ENCODE data around the gene TNFAIP3.
"Not testable (repeated sequence)": the region's sequence is repeated elsewhere in the genome, so short reads cannot be mapped to it uniquely, and the experiment has no call there.

TNFAIP3 gene

GRCh38 chr6:137879885-137880745 is 13.1 kb downstream of the TNFAIP3 start:
- no peak for DNase-seq

DNA sequence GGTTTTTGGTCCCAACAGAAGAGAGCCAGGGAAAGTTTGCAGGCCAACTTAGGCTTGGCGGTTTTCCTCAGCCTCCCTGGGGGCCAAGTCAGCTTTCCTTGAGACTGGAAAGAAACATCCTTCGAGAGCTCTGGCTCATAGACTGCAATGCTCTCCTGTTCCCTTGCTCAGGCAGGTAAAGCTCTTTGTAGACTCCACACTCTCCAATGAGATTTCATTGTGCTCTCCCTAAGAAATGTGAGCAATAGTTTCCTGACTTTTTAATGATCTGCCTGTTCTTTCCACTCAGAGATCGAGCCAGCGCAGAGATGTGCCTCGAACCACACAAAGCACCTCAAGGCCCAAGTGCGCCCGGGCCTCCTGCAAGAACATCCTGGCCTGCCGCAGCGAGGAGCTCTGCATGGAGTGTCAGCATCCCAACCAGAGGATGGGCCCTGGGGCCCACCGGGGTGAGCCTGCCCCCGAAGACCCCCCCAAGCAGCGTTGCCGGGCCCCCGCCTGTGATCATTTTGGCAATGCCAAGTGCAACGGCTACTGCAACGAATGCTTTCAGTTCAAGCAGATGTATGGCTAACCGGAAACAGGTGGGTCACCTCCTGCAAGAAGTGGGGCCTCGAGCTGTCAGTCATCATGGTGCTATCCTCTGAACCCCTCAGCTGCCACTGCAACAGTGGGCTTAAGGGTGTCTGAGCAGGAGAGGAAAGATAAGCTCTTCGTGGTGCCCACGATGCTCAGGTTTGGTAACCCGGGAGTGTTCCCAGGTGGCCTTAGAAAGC is 13.9 kb downstream of the TNFAIP3 start:
- DNase-seq: no peak

- no peak for DNase-seq
Observed at GRCh38 chr6:137881522-137881886, 14.4 kb downstream of the TNFAIP3 start.

GRCh38 chr6:137882225-137882961 is 15.3 kb downstream of the TNFAIP3 start:
- DNase-seq: no peak

- DNase-seq: no peak
Observed at GRCh38 chr6:137883400-137884148, 16.5 kb downstream of the TNFAIP3 start.

DNA sequence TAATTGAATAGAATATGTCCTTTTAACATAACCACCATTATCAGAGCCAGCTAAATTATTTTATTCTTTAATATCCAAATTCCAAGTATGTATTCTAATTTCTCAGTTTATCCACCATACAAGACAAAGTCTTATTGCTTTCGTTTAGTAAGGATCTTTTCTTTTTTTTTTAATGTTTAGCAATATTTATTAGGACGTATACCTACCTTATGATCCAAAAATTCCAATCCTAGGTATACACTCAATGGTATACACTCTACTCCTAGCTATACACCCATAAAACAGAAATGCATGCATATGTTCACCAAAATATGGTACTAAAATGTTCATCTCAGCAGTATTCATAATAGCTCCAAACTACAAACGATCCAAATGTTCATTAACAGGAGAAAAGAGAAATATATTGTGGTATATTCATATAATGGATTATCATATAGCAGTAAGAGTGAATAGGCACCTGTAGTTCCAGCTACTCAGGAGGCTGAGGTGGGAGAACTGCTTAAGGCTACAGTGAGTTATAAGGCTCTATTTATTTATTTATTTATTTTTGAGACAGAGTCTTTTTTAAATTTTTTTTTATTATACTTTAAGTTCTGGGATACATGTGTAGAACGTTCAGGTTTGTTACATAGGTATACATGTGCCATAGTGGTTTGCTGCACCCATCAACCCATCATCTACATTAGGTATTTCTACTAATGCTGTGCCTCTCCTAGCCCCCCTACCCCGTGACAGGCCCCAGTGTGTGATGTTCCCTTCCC is 17.3 kb downstream of the TNFAIP3 start:
- DNase-seq: no peak

GRCh38 chr6:137884910-137885229 is 17.8 kb downstream of the TNFAIP3 start:
- not testable (repeated sequence) for DNase-seq

DNA sequence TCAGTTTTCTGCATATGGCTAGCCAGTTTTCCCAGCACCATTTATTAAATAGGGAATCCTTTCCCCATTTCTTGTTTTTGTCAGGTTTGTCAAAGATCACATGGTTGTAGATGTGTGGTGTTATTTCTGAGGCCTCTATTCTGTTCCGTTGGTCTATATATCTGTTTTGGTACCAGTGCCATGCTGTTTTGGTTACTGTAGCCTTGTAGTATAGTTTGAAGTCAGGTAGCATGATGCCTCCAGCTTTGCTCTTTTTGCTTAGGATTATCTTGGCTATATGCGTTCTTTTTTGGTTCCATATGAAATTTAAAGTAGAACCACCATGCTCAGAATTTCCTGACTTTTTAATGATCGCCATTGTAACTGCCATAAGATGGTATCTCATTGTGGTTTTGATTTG is 19.2 kb downstream of the TNFAIP3 start:
- not testable (repeated sequence) for DNase-seq

DNA sequence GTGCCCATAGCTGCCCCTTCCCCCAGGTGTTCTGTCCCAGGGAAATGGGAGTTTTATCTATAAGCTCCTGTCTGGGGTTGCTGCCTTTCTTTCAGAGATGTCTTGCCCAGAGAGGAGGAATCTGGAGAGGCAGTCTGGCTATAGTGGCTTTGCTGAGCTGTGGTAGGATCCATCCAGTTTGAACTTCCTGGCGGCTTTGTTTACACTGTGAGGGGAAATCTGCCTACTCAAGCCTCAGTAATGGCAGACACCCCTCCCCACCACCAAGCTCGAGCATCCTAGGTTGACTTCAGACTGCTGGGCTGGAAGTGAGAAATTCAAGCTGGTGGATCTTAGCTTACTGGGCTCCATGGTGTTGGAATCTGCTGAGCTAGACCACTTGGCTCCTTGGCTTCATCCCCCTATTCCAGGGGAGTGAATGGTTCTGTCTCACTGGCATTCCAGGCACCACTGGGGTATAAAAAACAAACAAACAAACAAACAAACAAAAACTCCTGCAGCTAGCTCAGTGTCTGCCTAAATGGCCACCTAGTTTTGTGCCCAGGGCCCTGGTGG is 24.0 kb downstream of the TNFAIP3 start:
- no peak for DNase-seq

GRCh38 chr6:137892271-137892708 is 25.2 kb downstream of the TNFAIP3 start:
- no peak for DNase-seq

DNA sequence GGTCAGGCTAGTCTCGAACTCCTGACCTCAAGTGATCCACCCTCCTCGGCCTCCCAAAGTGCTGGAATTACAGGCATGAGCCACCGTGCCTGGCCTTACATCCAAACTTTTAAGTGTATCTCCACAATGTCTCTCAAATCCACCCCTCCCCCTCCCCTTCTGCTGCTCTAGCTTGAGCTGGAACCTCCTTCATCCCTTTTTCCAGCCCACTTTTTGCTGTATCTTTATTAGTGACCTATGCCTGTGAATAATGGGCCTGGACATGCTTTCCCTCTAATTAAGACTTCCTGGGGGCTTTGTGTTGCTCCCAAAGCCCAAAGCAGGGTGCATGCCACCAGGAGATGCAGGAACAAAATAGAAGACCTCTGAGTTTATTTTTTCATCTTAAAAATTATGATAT is 26.1 kb downstream of the TNFAIP3 start:
- no peak for DNase-seq

DNA sequence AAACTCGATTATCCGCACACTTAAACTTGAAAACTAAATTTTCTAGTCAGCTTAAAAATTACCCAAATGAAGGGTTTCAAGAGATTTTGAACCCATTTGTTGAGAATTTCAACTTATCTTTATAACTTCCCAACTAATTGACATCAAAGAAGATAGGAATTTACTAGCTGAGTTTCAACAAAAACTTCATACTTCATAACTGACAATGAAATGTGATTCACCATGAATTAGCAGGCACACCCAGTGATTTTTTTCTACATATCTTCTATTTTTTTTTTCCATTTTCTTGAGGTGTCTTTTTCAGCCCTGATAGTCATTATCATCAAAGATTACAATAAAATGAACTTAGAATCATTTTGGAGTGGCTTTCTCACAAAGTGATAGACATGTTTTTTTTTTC is 26.7 kb downstream of the TNFAIP3 start:
- no peak for DNase-seq

- not testable (repeated sequence) for DNase-seq
Observed at GRCh38 chr6:137894378-137894777, 27.3 kb downstream of the TNFAIP3 start.

DNA sequence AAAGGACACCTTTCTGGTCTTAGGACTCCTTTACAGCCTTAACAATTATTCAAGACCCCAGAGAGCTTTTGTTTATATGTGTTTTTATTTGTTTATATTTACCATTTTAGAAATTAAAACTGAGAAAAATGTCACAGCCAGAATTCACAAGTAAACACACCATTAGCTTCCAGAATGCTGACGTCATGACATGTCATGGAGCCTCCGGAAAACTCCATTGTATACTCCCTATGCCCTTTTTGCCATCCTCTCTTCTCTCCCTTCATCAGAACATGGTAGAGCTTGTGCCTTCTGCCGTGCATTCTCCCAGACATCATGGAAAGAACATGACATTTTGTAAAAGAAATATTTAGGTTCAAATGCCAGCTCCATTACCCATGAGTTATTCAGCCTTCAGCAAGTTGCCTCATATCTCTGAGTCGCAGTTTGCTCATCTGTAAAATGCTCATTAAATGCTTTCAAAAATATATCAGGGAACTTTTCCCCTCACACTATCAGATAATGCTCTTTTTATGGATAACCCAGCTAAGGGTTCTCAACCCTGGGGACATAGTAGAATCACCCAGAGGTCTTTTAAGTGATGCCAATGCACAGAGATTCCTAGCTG is 27.8 kb downstream of the TNFAIP3 start:
- no peak for DNase-seq

GRCh38 chr6:137896647-137897046 is 29.6 kb downstream of the TNFAIP3 start:
- DNase-seq: no peak

GRCh38 chr6:137900815-137901214 is 33.8 kb downstream of the TNFAIP3 start:
- DNase-seq: no peak

DNA sequence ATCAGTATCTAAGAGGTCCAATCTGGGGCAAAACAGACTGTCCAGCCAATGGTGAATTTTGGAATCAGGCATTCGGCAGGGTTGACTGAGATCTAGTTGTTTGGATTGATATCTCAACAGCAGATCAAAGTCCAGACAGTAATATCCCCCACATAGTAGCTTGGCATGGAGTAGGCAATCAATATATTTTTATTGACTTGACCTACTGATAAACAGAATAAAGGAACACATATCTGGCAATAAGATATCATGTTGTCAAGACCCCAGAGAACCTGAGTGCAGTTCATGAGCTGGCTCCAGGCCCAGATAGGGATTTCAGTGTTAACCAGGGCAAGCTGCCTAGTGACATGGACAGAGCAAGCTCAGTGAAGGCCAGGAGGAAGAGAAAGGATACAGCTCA is 34.4 kb downstream of the TNFAIP3 start:
- DNase-seq: no peak

- DNase-seq: no peak
Observed at GRCh38 chr6:137902699-137903098, 35.6 kb downstream of the TNFAIP3 start.

DNA sequence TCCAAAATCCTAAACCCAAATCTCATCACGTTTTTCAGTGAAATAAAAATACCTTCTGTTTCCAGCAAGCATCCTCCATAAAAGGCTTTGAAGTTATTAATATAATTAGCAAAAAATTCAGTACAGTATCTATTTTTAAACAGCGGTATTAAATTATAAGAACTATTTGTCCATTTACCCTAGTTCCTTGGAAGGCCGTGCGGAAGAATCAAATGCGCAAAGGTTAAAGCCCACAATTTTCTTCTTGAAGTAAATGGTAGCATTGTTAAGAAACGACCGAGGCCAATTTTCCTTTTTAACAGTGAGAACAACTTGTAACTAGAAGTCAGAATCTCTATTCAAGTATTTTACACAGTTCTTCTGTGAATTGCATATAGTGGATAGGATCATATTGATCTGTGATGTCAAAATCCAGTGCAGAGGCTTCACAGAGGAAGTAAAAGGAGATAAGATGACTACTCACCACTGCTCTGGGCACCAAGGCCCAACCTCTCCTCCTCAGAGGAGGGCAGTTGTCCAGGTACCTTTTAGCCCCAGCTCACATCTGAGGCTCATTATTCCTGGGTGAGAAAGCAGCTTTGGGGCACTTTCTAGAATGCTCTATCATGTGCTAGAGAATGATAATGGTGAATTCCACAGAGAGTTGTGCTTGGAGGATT is 36.3 kb downstream of the TNFAIP3 start:
- no peak for DNase-seq

GRCh38 chr6:137903933-137904821 is 37.1 kb downstream of the TNFAIP3 start:
- no peak for DNase-seq
